ENCODE results near the gene ARHGEF3.
A peak's percentile ranks its signal among the peaks of the same experiment; 100 is the strongest.

Gene ARHGEF3, protein sequence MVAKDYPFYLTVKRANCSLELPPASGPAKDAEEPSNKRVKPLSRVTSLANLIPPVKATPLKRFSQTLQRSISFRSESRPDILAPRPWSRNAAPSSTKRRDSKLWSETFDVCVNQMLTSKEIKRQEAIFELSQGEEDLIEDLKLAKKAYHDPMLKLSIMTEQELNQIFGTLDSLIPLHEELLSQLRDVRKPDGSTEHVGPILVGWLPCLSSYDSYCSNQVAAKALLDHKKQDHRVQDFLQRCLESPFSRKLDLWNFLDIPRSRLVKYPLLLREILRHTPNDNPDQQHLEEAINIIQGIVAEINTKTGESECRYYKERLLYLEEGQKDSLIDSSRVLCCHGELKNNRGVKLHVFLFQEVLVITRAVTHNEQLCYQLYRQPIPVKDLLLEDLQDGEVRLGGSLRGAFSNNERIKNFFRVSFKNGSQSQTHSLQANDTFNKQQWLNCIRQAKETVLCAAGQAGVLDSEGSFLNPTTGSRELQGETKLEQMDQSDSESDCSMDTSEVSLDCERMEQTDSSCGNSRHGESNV

DNA sequence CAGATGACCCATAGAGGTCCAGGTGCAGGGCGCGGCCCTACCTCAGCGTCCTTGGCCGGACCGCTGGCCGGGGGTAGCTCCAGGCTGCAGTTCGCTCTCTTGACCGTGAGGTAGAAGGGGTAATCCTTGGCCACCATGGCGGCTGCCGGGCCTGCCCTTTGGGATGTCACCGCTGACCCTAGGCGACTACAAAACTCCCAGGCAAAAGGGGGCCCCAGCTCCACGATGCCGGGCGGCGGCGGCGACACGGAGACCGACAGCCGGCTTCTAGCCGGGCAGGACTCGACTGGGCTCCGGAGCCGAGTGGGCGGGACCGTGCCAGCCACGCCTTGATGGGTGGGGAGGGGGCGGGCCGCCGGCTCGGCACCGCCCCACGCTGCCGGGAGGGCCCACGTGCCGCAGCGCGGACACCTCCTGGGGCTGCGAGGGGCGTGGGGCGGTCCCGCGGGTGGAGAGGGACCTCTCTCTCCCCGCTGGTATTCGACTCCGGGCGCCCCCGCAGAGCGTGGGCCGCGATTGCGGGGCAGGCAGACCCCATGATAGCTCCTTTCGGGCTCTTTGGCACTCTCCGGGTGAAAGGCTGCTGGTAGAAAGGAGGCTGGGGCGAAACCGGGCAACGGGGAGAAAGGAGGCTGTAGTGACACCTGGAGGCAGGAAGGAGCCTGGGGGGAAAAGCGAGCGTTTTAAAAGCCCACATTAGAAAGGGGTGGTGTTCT lies at the start of gene ARHGEF3:
Gene ARHGEF3 (minus strand): TSS at position 288 of the 716 bp plus-strand sequence. CDS start 151 bp downstream, at position 137.
- TF ChIP-seq, protein P1, sequence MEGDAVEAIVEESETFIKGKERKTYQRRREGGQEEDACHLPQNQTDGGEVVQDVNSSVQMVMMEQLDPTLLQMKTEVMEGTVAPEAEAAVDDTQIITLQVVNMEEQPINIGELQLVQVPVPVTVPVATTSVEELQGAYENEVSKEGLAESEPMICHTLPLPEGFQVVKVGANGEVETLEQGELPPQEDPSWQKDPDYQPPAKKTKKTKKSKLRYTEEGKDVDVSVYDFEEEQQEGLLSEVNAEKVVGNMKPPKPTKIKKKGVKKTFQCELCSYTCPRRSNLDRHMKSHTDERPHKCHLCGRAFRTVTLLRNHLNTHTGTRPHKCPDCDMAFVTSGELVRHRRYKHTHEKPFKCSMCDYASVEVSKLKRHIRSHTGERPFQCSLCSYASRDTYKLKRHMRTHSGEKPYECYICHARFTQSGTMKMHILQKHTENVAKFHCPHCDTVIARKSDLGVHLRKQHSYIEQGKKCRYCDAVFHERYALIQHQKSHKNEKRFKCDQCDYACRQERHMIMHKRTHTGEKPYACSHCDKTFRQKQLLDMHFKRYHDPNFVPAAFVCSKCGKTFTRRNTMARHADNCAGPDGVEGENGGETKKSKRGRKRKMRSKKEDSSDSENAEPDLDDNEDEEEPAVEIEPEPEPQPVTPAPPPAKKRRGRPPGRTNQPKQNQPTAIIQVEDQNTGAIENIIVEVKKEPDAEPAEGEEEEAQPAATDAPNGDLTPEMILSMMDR (conservative IDR thresholded peaks at IDR 0.05) = peak; percentile 82
- peak within 1 kb of the TSS; percentile 68 for H3K27ac ChIP-seq

DNA sequence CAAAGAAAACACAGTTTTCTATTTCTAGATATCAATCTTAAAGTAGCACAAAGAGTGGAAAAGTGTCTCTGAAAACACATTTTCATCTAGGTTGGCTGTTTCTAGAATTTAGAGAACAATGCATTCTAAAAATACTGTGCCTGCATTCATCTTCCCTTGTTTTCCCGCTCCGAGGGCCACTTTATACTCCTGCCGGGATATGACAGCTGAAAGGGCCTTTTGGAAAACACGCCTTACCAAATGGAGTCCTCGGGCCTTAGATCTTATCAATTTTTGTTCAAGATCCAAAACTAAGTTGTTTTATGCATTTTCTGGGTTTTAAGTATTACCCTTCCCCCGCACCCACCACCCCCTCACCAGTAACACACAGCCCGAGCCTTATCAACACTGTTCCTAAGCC lies 47.9 kb upstream of the ARHGEF3 start:
- no peak overlapping the region for H3K27ac ChIP-seq
- TF ChIP-seq, protein P1 (conservative IDR thresholded peaks at IDR 0.05) = no peak

DNA sequence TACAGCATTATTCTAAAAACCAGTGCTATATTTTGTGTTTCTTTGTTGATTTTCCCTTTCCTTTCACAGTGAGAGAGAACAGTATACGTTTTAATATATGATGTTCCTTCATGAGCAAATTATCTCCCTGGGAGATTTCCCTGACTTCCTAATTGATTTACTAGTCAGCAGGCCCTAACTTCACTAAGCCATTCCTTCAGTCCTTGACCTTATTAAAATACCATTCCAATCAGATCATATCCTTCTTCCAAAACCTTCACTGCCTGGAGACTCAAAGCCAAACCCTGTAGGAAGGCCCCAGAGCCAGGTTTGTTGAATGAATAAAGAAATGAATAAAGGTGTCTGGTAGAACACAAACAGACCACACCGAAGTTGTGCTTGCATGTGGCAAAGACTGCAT lies 43.8 kb upstream of the ARHGEF3 start:
- no peak overlapping the region for H3K27ac ChIP-seq
- TF ChIP-seq, protein P1 (conservative IDR thresholded peaks at IDR 0.05) = no peak

DNA sequence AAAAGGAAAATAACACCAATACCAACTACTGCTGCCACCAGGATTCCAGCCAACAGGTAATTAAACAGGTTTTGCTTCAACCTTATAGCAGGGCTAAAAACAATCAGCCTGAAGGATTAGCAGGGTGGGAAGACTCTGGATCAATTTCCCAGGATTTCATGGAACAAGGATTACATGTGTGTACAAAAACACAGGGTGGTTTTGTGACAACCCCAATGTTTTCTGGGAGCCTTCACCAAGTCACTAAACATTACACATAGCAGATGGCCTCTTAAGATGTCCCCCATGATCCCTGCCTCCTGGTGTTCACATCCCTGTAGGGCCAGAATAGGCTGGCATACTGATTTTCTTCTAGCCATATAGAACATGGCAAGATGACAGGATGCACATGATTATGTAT lies 42.8 kb upstream of the ARHGEF3 start:
- TF ChIP-seq, protein P1 (conservative IDR thresholded peaks at IDR 0.05) = no peak

DNA sequence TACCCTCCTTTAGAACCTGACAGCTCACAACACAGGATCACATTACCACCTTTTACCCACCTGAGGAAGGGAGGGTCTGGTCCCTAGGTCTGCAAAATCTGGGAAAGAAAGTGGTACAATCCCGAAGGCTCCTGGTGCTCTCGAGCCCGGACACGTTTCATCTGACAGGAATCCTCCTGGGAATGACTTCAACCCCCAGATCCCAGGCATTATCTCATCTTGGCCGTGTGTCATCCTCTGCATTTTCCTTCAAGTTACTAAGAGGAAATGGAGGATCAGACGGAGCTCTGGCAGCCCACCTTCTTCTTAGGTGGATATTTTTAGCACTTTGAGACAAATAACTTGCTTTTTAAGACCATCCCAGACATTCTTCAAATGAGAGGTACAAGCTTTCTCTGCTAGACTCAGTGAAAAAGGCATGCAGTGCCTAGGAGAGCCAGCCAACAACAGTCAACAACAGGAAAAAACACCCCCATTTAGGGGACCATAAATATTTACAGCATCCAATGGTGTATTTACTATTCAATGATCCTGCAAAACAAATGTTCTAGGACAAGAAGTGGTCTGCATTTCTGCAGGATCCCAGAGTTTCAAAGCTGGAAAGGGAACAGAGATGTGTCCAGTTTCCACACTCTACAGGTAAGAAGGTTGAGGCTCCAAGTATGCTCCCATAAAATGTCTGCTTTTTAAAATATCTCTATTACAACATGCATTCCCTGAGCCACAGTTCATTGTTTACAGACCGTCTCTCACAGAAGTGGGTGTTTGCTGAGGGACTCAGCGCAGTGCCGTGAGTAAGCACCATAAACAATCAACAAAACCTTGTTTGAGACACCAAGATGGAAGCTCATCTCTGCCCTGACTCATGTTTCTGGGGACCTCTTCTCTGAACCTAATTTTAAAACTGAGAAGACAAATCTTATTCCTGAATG lies 38.3 kb upstream of the ARHGEF3 start:
- no peak overlapping the region for H3K27ac ChIP-seq
- TF ChIP-seq, protein P1 (conservative IDR thresholded peaks at IDR 0.05) = no peak

More for the DNA sequence above, 42.8 kb upstream of the ARHGEF3 start:
- no peak overlapping the region for H3K27ac ChIP-seq

DNA sequence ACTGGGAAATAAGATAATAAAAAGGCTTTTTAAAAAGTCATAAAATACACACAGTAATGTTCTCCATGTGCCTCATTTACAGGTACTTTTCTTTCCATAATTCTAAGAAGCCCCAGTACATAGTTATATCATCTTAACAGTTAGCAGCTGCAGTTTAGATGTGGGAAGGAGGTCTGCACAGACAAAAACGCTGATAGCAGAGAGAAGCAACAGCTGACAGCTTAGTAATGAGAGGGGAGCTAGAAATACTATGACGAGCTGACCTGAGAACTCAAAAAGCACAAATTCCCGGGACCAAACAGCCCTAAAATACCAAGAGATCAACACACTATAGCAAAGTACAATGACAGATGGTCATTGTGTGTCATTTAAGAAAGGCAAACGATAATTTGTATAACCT lies 36.7 kb upstream of the ARHGEF3 start:
- TF ChIP-seq, protein P1 (conservative IDR thresholded peaks at IDR 0.05) = no peak
- H3K27ac ChIP-seq = no peak overlapping the region
